CD4-positive, alpha-beta T cell treated with Interferon alpha-2 for 1 hour (primary cell): Measurements from ENCODE around the gene MEIS1.

Experiments
- DNase-seq, 2 donors: peaks; one replicate each; pipeline ENCODE4 v3.0.0-alpha.2; 2020 to 2022

MEIS1 gene

DNA sequence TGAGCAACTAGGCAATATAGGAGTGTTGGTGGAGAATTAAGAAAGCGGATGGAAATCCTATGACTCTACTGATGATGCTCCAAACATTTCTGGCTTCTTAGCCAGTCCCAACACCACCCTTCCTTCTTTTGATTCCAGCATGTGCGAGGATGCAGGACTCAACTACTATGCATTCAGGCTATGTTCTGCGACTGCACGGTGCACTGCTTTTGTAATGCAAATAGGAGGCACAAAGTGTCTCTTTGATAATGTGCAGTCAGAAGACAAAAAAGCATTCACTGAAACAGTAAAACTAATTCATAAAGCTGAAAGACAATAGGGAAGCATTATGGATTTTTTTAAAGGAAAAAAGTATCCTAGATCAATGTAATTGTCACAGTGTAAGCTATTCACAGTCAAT lies 106.7 kb downstream of the MEIS1 start:
- DNase-seq, result no peak

DNA sequence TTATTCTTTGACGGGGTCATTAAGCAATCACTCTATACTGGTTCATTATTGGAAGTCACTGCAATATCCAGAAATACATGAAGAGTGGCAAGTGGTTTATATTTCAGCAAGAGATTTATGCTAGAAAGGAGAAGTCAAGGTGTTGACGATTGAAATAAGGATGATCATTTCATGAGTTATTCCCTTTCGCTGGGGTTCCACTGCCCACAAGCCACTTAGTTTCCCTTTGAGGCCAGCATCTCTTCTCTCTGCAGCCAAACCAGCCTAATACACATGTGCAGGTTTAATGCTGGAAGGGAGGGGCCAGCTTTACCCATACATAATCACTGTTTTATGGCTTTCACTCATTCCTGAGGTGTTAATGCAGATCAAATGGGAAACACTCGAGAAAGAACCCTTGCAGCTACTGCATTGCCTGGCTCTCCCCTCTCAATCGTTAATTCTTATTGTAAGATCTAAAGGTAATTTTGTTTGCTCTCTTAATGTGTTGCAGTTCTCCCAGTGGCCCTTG lies 108.4 kb downstream of the MEIS1 start:
- no peak for DNase-seq

DNA sequence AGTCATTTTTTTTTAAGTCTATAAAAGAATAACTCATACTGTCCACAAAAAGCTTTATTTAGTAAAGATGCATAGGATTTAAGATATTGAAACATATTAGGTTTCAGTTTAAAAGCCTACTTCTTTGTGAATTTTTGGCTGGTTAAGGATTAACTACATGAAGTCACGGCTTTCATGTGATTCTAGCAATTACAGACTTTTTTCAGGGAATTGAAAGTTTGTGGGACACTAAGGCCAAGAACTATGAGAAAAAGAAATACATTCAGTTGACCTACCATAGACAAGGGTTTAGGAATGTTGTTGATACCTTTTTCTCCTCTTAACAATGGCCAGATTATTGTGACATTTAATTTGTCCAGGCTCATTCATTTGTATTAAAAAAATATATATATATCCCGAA lies 109.3 kb downstream of the MEIS1 start:
- DNase-seq, result no peak

DNA sequence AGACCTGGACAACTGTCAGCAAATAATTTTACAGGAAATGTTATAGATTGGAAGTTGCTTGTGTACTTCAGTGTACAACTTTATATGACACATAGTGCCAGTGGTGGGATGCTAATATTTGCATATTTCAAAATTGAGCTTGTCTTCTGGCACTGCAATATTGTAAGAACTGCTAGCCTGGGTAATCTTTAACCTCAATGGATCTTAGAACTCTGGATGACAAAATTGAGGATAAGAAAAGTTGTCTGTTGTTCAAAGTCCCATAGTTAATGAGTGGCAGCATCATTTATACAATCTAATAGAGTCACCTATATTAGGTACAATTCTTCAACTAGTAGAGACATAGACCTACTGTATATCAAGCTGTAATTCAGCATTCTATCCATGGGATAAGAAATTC lies 110.3 kb downstream of the MEIS1 start:
- no peak for DNase-seq

DNA sequence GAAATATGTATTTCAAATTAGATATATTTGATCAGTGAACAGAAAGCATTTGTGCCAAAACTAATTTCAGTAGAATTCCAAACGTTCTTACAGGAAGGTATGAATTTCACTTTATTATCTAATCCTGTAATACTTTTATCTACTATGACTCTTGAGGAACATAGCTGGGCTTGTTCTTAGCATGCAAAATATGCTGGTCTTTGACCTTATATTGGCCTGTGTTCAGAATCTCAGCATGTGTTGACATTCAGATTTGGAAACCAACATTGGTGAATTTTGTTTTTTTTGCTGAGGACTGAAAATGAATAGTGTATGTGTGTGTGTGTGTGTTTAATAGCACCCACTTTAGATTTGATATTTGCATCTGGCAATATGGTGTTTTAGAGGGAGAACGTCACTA lies 112.2 kb downstream of the MEIS1 start:
- no peak for DNase-seq

DNA sequence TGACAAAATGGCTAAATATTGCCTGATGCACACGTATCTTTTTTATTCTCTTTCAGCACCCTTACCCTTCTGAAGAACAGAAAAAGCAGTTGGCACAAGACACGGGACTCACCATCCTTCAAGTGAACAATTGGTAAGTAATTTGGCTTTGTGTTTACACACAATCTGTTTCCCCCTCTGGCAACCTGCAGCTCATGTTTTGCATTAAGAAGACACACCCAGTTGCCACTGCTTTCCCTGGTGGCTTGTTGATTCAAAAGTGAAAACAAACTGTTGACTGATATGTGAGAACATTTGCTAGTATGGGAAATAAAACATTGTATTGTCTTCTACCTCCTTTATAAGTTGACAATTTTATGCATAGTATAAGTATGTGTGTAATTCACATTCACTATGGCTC lies 113.0 kb downstream of the MEIS1 start:
- DNase-seq, result no peak

DNA sequence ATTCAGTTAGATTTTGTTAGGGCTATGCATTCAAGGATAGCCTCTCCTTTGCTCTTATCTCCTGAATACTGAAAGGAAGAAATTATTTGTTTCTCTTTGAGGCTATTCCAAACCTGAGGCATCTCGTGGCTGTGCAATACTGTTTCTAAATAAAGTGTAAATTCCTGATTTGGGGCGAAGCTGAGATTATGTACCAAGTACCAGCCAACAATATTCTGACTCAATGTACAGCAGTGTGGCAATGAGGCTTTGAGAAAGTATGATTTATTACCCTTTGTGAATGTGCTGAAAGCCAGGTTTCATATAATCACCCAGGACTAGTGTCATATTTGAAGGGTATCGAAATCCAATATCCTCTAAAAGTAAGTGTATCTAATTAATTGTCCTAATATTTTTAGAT lies 113.5 kb downstream of the MEIS1 start:
- DNase-seq, result no peak

DNA sequence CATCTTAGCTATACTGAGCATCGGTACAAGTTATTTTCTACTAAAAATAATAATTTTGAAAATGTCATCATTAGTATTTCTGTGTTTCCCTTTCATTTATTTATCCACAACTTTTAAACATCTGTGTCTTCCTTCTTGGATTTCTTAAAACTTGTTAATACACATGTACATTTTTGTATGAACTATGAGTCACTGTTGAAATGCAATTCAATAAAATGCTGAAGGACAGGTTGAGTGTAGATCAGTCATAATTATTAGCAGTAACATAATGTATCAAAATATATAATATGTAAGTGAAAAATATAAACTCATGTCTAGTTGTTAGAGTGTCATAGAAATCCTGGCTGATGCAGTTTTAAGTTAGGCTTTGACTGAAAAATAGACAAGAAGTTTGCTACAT lies 115.9 kb downstream of the MEIS1 start:
- DNase-seq, result no peak

DNA sequence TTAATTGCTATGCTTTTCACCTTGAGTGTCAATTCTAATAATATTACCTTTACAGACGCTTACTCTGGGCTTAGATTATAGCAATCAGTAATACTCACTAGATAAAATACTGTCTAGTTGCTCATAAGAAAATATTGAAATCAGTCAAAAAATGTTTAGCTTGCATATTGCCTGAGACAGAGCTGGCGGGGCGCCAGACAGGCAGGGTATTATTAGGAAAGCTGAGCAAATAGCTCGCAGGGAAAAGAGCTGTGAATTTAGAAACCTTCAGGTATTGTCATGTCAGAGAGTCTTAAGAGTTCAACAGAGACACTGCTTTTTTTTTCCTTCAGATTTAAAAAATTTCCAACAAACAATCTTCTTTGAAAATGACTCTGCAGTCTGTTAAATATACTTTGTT lies 118.4 kb downstream of the MEIS1 start:
- no peak for DNase-seq

DNA sequence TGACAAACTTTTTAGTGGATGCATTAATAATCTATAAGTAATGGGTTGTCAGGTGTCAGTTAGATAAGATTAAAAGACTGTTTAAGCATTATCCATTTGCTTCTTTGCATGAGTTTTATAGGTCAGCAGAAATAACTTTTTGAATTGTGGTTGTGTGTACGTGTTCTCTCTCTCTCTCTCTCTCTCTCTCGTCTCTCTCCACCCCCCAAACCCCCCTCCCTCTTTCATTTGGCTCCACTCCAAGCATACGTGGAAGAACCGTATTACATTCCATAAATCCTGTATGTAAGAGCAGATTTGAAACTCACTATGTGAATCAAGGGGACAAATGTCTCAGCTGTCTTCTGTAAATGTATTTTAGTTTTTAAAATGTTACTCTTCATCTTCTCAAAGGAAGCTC lies 120.2 kb downstream of the MEIS1 start:
- DNase-seq, result no peak

DNA sequence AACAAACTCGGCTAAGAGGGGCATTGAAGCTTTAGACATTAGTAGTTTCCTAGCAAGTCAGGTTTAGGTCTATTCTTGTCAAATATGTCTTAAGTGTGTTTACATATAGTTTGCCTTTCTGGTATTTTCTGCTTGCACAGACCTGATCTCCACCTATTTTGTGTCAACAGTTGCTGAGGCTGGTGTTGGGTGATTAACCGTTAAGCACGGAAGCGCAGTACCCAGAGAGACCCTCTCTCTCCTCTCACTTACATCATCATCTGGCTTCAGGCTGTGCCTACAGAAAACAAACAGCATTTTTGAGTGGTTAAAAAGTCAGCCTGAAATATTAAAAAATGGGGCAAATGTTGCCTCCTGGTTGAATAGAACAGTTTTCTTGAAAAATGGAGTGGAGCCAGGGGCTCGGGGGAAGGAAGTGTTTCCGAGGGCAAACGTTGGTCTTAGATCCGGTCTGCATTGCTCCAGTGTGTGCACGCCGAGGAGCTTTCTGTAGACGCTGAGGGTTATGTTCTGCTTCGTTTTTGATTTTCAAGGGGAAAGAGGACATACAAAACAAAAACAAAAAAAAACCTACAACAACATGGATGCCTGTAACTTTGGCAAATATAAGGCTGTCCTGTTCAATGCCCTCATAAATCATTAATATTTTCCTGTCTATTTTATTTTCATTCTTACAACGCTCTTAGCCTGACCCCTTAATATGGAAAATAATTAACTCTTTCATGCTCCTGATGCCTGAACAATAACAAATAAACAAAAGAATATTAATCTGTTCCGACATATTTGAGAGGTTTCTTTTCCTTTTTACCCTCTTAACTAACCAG lies 120.8 kb downstream of the MEIS1 start:
- DNase-seq, result no peak

DNA sequence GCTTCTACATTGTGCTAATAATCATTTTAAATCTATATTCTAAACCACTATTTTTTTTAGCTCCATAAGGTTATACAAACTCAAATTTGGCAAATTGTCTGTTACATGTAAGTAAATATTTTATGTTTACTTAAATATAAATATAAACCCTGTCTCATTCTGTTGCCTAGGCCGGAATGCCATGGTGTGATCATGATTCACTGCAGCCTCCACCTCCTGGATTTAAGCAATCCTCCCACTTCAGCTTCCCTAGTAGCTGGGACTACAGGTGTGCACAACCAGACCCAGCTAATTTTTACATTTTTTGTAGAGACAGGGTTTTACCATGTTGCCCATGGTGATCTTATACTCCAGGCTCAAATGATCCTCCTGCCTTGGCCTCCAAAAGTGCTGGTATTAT lies 124.7 kb downstream of the MEIS1 start:
- DNase-seq, result no peak

DNA sequence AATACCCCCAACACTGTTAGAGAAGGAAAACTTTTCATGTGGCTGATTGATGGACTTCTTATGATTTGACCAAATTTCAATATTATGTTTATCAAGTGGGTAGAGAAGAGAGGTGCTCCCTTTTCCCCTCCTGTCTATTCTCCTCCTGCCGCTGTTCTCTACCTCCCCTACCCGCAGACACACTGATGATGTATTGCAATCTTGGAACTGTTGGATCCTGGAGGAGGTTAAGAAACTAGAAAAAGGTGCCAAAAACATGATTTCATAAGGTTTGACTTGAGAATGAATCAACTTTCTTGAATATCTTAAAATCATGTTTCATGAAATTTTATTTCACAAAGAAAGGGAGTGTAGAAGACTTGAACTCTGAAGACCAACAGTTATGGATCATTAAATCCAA lies 125.8 kb downstream of the MEIS1 start:
- DNase-seq, result no peak

DNA sequence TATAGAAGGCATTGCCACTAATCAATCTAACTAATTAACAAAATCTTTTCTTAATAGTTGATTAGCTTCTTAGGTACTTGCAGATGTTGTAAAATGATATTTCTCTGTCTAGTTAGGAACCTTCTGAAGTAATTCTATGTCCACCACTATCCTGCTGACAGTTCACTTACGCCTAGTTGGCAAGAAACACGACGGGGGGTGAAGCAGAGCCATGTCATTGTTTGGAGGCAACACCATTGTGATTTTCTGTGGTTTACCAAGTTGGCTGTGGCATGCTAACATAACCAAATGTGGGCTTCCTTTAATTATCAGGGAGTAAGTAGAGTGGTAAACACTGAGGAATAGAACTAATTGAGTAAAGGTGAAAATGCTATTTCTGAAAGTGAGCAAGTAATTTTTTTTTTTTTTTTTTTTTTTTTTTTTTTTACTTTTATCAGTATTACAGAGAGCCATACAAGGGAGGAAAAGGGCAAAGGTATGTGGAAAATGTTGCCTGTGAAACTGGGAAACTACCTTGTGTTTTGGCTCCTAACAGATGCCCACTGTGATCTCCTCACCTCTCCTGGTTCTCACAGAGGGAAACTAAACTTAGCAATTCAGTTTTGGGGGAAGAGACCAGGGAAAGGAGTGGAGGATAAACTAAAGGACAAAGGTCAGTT lies 126.8 kb downstream of the MEIS1 start:
- no peak for DNase-seq

DNA sequence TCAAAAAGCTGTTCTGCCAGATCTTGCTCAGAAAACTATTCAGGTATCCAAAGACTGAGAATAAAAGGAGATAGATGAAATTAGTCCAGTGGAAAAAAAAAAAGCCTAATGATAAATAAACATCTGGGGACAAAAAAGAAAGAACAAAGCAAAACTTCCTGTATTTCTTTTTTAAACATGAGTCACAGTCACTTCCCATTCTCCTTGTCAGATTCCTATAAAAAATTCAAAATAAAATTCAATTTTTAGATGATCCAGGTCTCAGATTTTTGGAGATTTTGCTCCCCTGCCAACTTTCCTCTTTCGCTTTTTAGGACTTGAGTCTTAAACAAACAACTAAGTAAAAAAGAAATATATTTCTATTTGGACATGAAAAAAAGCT lies 127.4 kb downstream of the MEIS1 start:
- DNase-seq, result no peak

DNA sequence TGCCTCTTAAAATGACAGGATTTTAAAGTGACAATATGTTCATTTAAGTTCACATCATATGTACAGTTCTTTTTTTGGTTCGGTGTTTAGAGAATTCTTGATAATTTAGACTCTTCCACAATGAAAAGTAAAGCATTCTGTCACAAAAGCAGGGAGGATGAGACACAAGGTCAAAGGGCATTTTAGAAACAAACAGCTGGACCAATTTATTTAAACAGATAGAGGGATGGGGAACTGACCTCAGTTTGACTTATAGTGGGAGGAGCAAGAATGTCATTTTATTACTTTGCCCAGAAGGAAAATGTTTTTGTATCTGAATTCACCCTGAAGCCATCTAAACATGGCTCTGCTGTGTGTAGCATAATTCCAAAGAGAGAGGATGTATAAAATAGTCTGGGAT lies 128.5 kb downstream of the MEIS1 start:
- DNase-seq, result no peak

DNA sequence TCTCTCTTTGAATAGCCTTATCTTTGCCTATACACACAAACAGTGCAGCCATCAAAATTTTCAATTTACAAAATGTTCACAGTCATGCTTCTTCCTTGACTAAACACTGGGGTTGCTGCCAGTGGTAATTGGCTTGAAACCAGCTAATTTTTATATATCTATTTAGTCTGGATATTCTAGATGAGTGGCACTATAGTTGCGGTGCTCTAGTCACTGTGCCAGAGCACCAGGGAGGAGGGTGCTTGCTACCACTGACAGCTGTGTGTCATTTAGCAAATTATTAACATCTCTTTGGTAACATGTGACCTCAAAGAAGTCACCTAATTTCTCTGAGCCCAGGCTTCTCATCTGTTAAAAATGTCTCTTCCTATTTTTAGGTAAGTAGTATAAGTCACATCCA lies 130.4 kb downstream of the MEIS1 start:
- DNase-seq, result no peak

DNA sequence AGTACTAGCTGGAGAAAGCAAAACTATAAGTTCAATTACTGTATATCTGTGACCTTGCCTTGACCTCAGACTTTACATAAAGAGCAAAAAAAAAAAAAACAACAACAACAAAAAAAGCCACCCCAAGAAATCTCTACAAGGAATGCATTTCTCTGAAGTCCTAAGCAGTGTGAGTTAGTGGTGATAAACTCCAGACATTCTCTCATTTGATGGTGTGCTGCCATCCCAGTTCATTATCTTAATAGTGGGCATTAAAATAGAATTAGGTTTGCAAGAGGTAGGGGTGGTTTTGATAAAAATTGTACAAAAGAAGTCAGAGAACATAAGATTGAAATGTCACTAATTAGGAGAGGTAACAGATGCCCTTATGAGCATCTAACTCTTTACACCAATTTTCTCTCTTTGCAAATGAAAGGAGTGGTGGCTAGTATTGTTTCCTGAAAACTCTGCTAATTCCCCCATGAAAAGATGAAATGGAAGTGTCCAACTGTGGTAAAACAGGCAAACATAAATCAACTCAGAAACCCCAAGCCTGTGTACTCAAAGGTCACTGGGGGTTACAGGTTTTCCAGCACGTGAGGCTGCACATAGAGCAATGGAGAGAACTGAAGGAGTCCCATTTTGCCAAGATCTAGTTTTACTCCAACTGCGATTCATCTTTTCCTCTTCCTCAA lies 131.9 kb downstream of the MEIS1 start:
- no peak for DNase-seq

DNA sequence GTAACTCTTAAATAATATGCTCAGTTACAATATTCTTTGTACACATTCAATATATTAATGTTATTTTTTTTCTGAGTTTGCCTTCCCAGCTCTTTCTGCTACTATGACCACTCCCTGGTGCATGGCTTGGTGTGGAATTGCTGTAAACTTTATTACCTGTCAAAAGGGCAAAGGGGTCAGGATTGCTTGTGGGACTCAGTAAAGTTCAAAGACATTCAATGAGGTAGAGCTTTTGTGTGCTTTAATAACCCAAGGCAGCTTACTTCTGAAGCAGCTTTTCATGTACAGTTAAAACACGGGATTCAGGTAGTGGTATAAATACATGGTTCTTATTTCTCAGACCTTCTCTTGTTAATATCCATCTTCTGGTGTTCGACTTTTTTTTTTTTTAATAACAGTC lies 132.8 kb downstream of the MEIS1 start:
- no peak for DNase-seq

DNA sequence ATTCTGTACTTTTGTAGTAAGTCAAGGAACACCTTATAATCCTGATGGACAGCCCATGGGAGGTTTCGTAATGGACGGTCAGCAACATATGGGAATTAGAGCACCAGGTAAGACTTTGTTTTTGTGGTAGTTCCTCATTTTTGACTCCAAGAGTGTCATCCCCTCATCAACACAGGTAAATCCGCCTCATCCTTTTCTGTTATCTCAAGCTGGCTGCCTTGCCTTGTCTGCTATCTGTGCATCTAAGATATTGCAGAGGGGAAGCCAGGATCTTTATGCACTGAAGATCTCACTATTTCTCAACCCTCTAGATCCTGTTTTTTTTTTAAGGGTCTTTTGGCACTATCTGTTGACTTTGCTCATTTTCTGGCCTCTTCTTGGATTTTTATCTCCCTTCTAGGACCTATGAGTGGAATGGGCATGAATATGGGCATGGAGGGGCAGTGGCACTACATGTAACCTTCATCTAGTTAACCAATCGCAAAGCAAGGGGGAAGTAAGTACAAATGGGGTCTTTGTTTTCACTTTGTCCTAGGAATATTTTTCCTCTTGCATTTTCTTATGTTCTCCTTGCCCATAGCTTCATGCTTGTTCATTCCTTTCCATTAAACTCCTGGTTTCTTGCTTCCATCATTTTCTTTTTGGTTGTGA lies 133.8 kb downstream of the MEIS1 start:
- no peak for DNase-seq

DNA sequence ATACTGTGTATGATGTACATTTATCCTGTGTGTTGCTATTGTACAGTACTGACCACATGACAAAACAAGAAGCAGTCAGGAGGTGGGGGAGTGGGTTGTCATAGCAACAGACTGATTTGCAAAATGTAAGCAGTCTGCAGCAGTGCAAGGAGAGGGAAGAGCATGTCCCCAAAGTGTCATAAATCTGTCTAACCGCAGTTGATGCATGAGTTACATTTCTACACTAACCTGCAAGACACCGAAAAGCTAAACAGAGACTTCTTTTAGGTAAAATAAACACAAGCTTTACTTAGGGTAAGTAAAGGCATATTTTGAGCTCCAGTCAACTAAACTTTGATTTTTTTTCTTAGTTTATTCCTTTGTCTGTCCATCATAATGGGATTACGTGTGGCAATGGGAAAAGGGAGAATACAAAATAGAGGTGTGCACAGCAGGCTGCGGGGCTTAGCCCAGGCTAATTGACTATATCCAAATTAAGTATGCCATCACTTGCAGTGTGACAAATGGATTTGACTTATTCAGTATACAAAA lies 134.5 kb downstream of the MEIS1 start:
- no peak for DNase-seq

DNA sequence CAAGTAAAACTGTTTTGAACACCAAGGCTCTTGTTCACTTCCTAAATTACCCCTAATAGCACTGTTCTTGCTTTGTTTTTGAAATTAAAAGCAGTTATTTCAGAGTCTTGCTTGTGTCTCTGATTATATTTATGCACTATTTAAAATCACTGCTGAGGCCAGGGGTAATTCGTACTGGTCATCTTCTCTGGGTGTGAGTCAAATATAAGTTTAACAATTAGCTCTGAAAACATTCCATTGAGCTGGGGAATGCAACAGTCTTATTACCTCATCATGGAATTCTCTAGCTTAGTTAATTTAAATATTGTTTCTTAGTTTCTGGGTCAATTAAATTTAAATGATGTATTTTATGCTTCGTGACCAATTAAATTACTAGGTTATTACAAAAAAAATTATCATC lies 135.0 kb downstream of the MEIS1 start:
- DNase-seq, result no peak

DNA sequence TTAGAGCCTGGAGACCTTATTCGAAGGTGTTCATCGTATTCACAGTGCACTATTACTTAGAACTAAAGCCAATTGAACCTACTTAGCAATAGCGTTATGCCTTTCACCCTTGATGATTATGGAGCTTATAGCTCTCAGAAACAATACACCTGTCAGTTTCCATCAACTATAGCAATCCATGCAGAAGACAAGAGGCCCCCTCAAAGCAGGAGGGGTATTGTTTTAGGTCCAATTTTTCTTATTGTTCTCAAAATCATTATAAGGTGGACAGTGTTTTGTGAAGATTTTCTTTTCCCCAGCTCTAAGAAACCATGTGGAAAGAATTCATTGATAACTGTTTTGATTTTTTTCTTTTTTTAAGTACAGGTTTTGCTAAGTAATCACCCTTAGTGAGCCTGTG lies 135.5 kb downstream of the MEIS1 start:
- DNase-seq, result no peak
